ENCODE results near the gene NFIC.

The NFIC gene

DNA sequence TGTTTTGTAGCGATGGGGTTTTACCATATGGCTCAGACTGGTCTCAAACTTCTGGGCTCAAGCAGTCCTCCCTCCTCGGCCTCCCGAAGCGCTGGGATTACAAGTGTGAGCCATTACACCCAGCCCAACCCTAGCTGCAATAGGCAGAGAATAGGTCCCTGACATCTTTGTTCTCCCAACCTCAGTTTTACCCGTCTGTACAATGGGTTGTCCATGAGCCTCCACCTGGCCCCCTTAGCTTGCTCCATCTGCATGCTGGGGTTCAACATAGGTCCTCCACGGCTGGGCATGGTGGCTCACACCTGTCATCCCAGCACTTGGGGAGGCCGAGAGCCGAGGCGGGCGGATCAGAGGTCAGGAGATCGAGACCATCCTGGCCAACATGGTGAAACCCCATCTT lies 14.4 kb downstream of the NFIC start:
- no peaks in the 10 kb centered on the region for H4K20me1 ChIP-seq (ENCODE audit: insufficient read depth, low read length)

DNA sequence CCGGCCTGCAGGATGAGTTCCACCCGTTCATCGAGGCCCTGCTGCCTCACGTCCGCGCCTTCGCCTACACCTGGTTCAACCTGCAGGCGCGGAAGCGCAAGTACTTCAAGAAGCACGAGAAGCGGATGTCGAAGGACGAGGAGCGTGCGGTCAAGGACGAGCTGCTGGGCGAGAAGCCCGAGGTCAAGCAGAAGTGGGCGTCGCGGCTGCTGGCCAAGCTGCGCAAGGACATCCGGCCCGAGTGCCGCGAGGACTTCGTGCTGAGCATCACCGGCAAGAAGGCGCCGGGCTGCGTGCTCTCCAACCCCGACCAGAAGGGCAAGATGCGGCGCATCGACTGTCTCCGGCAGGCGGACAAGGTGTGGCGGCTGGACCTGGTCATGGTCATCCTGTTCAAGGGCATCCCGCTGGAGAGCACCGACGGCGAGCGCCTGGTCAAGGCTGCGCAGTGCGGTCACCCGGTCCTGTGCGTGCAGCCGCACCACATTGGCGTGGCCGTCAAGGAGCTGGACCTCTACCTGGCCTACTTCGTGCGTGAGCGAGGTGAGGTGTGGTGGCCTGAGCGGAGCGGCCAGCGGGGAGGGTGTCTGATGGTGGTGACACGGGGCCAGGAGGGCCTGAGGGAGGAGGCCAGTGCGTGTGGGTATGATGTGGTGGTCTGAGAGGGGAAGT lies 15.5 kb downstream of the NFIC start:
- H3K9me3 ChIP-seq (ENCODE audit: low read length), result no peaks in the 10 kb centered on the region
- H3K9ac ChIP-seq (ENCODE audit: low read length), result no peak overlapping the region
- H3K27me3 ChIP-seq (ENCODE audit: insufficient read depth, low read length), result no peaks in the 10 kb centered on the region
- H2AFZ ChIP-seq (ENCODE audit: low read length), result no peak overlapping the region
- no peaks in the 10 kb centered on the region for H3K4me1 ChIP-seq (ENCODE audit: insufficient read depth, low read length, severe bottlenecking)
- no peak overlapping the region for H3K27ac ChIP-seq (ENCODE audit: low read depth, low read length, poor library complexity, severe bottlenecking)
- H3K9me2 ChIP-seq (ENCODE audit: low read depth, low read length), result no peaks in the 10 kb centered on the region
- TF ChIP-seq EZH2 (IDR thresholded peaks at IDR 0.05; ENCODE audit: borderline replicate concordance, low read length) (no peak), CTCF (IDR thresholded peaks at IDR 0.05; ENCODE audit: low read length) (no peak)
- no peaks in the 10 kb centered on the region for H3K36me3 ChIP-seq (ENCODE audit: insufficient read depth, low read length)
- no peak overlapping the region for H3K4me2 ChIP-seq (ENCODE audit: low read length)
- H3K4me3 ChIP-seq (ENCODE audit: low read depth, low read length, poor library complexity, severe bottlenecking), result no peak overlapping the region
- no peaks in the 10 kb centered on the region for H3F3A ChIP-seq (ENCODE audit: insufficient read depth, low read length)
- H4K20me1 ChIP-seq (ENCODE audit: insufficient read depth, low read length), result no peaks in the 10 kb centered on the region
- H3K79me2 ChIP-seq (ENCODE audit: insufficient read depth, low read length), result no peaks in the 10 kb centered on the region

More for the DNA sequence above, 14.4 kb downstream of the NFIC start:
- H3F3A ChIP-seq (ENCODE audit: insufficient read depth, low read length), result no peaks in the 10 kb centered on the region
- no peak overlapping the region for H3K4me3 ChIP-seq (ENCODE audit: low read depth, low read length, poor library complexity, severe bottlenecking)
- no peaks in the 10 kb centered on the region for H3K36me3 ChIP-seq (ENCODE audit: insufficient read depth, low read length)
- no peaks in the 10 kb centered on the region for H3K27me3 ChIP-seq (ENCODE audit: insufficient read depth, low read length)
- H3K9me2 ChIP-seq (ENCODE audit: low read depth, low read length), result no peaks in the 10 kb centered on the region
- no peaks in the 10 kb centered on the region for H3K79me2 ChIP-seq (ENCODE audit: insufficient read depth, low read length)
- TF ChIP-seq EZH2 (IDR thresholded peaks at IDR 0.05; ENCODE audit: borderline replicate concordance, low read length) (no peak), CTCF (IDR thresholded peaks at IDR 0.05; ENCODE audit: low read length) (no peak)
- H3K27ac ChIP-seq (ENCODE audit: low read depth, low read length, poor library complexity, severe bottlenecking), result no peak overlapping the region
- no peaks in the 10 kb centered on the region for H3K9me3 ChIP-seq (ENCODE audit: low read length)
- H3K4me2 ChIP-seq (ENCODE audit: low read length), result no peak overlapping the region
- H3K4me1 ChIP-seq (ENCODE audit: insufficient read depth, low read length, severe bottlenecking), result no peaks in the 10 kb centered on the region
- no peak overlapping the region for H2AFZ ChIP-seq (ENCODE audit: low read length)
- no peak overlapping the region for H3K9ac ChIP-seq (ENCODE audit: low read length)

GRCh38 chr19:3382460-3383100 lies 16.2 kb downstream of the NFIC start:
- H3K9ac ChIP-seq (ENCODE audit: low read length), result no peak overlapping the region
- H3F3A ChIP-seq (ENCODE audit: insufficient read depth, low read length), result no peaks in the 10 kb centered on the region
- H3K27me3 ChIP-seq (ENCODE audit: insufficient read depth, low read length), result no peaks in the 10 kb centered on the region
- H3K36me3 ChIP-seq (ENCODE audit: insufficient read depth, low read length), result no peaks in the 10 kb centered on the region
- H2AFZ ChIP-seq (ENCODE audit: low read length), result no peak overlapping the region
- no peak overlapping the region for H3K4me2 ChIP-seq (ENCODE audit: low read length)
- H3K4me3 ChIP-seq (ENCODE audit: low read depth, low read length, poor library complexity, severe bottlenecking), result no peak overlapping the region
- no peaks in the 10 kb centered on the region for H3K9me3 ChIP-seq (ENCODE audit: low read length)
- H3K9me2 ChIP-seq (ENCODE audit: low read depth, low read length), result no peaks in the 10 kb centered on the region
- no peaks in the 10 kb centered on the region for H4K20me1 ChIP-seq (ENCODE audit: insufficient read depth, low read length)
- H3K4me1 ChIP-seq (ENCODE audit: insufficient read depth, low read length, severe bottlenecking), result no peaks in the 10 kb centered on the region
- TF ChIP-seq EZH2 (IDR thresholded peaks at IDR 0.05; ENCODE audit: borderline replicate concordance, low read length) (no peak), CTCF (IDR thresholded peaks at IDR 0.05; ENCODE audit: low read length) (no peak)
- no peaks in the 10 kb centered on the region for H3K79me2 ChIP-seq (ENCODE audit: insufficient read depth, low read length)
- H3K27ac ChIP-seq (ENCODE audit: low read depth, low read length, poor library complexity, severe bottlenecking), result no peak overlapping the region

Data from OCI-LY1 (cell line).